Cortex of kidney (tissue), 1 donor: ENCODE data around the gene SCN1B.

Experiments used
- DNase-seq: peaks from one replicate; lab custom pipeline; 2025; lab: John Stamatoyannopoulos, UW

Gene SCN1B

DNA sequence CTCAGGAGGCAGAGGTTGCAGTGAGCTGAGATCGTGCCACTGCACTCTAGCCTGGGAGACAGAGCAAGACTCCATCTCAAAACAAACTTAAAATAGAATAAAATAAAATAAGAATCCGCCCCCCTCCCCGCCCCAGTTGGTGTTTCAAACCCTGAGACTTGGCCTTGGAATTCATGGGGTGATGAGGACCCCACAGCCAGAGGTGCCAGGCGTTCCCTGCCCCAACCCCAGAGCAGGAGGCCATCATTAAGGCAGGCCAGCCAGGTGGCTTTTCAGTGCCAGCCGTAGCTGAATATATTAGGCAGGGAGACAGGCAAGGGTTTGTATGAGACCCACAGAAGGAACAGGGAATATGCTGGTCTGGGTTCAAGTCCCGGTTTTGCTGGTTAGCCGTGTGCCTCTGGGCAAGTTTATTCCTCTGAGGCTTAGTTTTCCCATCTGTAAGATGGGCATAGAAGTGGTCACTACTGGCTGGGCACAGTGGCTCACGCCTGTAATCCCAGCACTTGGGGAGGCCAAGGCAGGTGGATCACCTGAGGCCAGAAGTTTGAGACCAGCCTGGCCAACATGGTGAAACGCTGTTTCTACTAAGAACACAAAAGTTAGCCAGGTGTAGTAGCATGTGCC lies 23.5 kb downstream of the SCN1B start:
- DNase-seq: no peak

DNA sequence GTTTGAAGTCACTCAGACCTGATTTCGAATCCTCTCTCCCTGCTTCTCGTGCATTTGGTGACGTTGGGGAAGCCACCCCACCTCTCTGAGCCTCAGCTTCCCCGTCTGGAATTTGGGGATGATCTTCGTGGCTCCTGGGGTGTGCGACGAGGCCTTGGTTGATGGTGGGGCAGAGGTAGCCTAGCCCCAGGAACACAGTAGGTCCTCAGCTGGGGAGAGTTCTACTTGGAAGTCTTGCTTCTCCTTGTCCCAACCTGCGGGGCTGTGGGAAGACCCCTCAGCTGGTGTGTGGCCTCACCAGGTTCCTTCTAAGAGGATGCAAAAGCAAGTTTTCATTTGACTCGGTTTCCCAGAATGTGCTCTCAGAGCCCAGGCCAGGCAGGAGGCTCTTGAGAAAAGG lies 24.4 kb downstream of the SCN1B start:
- no peak for DNase-seq

DNA sequence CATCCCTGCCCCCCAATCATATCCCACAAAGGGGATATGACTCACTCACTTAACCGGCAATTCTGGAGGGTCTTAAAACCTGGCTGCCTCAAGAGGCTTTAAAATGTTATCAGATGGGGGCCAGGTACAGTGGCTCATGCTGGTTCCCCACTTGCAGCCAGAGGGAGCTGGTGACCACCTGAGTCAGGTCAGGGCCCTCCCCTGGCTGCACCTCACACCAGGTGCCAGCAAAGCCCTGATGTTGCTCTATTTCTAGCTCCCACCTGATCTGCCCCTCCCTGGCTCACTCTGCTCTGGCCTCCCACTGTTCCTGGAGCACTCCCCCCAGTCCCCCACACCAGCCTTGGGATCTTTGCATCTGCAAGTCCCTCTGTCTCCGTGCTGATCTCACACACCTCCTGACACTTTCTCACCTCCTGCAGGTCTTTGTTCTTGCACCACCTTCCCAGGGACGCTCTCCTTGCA lies 25.5 kb downstream of the SCN1B start:
- DNase-seq: no peak

GRCh38 chr19:35056513-35057063 lies 26.3 kb downstream of the SCN1B start:
- no peak for DNase-seq

DNA sequence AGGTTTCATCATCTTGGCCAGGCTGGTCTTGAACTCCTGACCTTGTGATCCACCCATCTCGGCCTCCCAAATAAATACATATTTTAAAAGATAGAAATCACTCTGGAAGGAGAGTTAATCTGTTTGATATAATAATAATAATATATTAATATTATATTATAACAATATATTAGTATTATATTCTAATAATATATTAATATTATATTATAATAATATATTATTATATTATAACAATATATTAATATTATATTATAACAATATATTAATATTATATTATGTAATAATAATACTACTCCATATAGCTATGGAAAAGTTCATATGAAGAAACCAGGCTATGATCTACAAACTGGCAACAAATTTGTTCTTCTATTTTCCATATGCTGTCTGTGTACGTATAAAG lies 28.1 kb downstream of the SCN1B start:
- no peak for DNase-seq

GRCh38 chr19:35059006-35059798 lies 28.9 kb downstream of the SCN1B start:
- no peak for DNase-seq

DNA sequence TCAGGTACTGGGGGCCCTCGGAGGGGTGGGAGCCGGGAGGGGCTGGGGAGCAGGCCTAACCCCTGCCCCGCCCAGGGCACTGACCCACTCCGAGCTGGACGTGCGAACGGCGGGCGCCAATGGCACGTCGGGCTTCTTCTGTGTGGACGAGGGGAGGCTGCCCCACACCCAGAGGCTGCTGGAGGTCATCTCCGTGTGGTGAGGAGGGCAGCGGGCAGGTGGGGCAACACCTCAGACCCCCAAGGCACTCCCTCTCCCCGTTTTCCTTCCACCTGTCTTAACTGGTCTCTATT lies 29.5 kb downstream of the SCN1B start:
- no peak for DNase-seq

DNA sequence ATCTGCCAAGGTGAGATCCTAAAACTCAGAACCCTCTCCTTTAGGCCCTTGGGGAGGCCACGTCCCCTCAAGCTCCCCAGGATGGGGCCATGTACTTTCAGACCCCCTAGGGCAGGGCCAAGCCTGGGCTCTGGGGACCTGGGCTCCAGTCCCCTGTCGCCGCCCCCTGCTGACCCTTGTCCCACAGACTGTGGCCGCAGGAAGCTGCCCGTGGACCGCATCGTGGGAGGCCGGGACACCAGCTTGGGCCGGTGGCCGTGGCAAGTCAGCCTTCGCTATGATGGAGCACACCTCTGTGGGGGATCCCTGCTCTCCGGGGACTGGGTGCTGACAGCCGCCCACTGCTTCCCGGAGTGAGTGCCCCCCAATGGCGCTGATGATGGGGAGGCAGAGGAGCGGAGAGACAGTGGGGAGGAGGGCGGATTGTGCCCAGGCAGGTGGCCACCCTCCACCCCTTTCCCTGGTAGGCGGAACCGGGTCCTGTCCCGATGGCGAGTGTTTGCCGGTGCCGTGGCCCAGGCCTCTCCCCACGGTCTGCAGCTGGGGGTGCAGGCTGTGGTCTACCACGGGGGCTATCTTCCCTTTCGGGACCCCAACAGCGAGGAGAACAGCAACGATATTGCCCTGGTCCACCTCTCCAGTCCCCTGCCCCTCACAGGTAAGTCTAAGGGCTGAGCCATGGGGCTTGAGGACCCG lies 30.0 kb downstream of the SCN1B start:
- no peak for DNase-seq

- DNase-seq: no peak
These were observed 31.5 kb downstream of the SCN1B start for GRCh38 chr19:35061583-35062373.

DNA sequence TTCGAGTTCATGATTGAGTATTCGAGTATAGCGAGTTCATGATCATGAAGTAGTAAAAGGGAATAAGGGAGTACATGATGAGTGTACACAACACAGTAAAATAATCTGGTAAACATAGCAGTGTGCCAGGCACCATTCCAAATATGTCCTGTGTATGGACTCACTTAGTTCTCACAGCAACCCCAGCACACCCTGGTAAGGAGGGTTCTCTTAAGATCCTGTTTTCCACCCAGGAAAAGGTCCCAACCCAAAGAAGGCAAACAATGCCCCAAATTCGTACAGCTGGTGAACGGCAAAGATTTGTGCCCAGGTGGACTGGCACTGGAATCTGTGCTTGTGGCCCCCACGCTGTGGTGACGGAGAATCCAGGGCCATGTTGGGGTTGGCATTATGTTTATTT lies 32.7 kb downstream of the SCN1B start:
- DNase-seq: no peak

- no peak for DNase-seq
These were observed 33.9 kb downstream of the SCN1B start for GRCh38 chr19:35063940-35064818.

DNA sequence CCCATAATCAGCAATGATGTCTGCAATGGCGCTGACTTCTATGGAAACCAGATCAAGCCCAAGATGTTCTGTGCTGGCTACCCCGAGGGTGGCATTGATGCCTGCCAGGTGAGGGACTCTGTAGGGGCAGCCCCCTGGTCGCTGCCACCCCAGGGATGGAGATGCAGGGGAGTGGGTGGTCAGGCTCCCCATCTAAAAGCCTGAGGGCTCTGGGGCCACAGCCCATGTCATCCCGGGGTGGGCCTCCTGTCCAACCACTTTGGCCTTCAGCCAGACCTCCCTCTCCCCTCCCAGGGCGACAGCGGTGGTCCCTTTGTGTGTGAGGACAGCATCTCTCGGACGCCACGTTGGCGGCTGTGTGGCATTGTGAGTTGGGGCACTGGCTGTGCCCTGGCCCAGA lies 35.3 kb downstream of the SCN1B start:
- no peak for DNase-seq

DNA sequence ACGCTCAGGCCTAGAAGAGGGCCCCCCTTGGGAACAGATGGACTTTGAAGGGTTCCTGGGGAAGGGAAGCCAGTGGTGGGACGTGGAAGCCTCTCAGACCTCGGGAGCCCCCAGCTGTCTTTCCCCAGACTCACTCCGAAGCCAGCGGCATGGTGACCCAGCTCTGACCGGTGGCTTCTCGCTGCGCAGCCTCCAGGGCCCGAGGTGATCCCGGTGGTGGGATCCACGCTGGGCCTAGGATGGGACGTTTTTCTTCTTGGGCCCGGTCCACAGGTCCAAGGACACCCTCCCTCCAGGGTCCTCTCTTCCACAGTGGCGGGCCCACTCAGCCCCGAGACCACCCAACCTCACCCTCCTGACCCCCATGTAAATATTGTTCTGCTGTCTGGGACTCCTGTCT lies 35.9 kb downstream of the SCN1B start:
- no peak for DNase-seq

GRCh38 chr19:35066691-35067563 lies 36.7 kb downstream of the SCN1B start:
- DNase-seq: no peak

GRCh38 chr19:35068941-35069634 lies 38.8 kb downstream of the SCN1B start:
- DNase-seq: no peak

DNA sequence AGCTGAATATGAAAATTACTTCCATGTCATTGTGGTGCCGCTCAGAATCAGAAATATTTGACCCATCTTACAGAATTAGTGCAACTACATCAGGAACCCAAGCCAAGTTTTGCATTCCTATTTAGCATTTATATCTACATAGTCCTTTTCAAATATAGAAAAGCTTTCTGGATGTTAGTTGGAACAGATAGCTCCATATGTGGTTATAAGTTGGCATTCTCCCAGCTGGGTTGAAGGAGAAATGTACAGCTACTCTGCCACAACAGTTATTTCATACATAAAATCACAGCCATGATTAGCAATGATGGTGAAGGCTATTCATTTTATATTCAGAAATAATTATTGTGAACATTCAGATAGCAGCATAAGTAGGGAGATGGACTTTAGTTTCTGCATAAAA lies 39.4 kb downstream of the SCN1B start:
- no peak for DNase-seq

DNA sequence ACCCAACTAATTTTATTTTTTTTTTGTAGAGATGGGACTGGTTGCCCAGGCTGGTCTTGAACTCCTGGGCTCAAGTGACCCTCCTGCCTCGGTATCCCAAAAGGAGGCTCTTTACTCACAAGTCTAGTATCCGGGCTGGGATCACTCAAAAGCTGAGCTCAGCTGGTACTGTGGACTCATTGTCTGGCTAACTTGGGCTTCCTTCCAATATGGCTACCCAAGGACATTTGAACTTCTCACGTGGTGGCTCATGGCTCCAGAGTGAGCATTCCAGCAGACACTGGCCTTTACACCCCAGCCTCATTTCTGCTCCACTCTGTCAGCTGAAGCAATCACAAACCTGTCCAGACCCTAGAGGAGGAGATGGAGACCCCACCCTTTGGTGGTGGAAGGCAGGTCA lies 40.2 kb downstream of the SCN1B start:
- no peak for DNase-seq

- no peak for DNase-seq
These were observed 43.2 kb downstream of the SCN1B start for GRCh38 chr19:35073516-35073915.

GRCh38 chr19:35073941-35074340 lies 43.7 kb downstream of the SCN1B start:
- no peak for DNase-seq
